HG03196 (cell line): Measurements from ENCODE around the gene CAMK2G.
"Not testable (repeated sequence)": the region's sequence is repeated elsewhere in the genome, so short reads cannot be mapped to it uniquely, and the experiment has no call there.

ENCODE experiments used
- ATAC-seq: cut with Tn5 transposase; IDR thresholded peaks from one replicate; pipeline ENCODE4 v1.9.1; 2021; ENCODE audit not compliant: unreplicated experiment

Gene CAMK2G

GRCh38 chr10:73905256-73906020, 31.1 kb upstream of the CAMK2G start:
- ATAC-seq: no peak

- no peak for ATAC-seq
These were observed 28.0 kb upstream of the CAMK2G start for GRCh38 chr10:73902351-73902750.

GRCh38 chr10:73901261-73901660, 26.9 kb upstream of the CAMK2G start:
- no peak for ATAC-seq

- ATAC-seq: no peak
These were observed 25.7 kb upstream of the CAMK2G start for GRCh38 chr10:73900064-73900463.

- ATAC-seq: no peak
These were observed 25.1 kb upstream of the CAMK2G start for GRCh38 chr10:73899423-73899822.

GRCh38 chr10:73898730-73899410, 24.5 kb upstream of the CAMK2G start:
- no peak for ATAC-seq

- no peak for ATAC-seq
These were observed 23.3 kb upstream of the CAMK2G start for GRCh38 chr10:73897693-73898092.

- ATAC-seq: not testable (repeated sequence)
These were observed 21.0 kb upstream of the CAMK2G start for GRCh38 chr10:73895381-73895780.

GRCh38 chr10:73894245-73894971, 20.1 kb upstream of the CAMK2G start:
- no peak for ATAC-seq

GRCh38 chr10:73893426-73893825, 19.1 kb upstream of the CAMK2G start:
- ATAC-seq: no peak

GRCh38 chr10:73892310-73893030, 18.1 kb upstream of the CAMK2G start:
- ATAC-seq: no peak

- no peak for ATAC-seq
These were observed 17.2 kb upstream of the CAMK2G start for GRCh38 chr10:73891540-73891939.

- not testable (repeated sequence) for ATAC-seq
These were observed 16.5 kb upstream of the CAMK2G start for GRCh38 chr10:73890830-73891229.

- no peak for ATAC-seq
These were observed 15.9 kb upstream of the CAMK2G start for GRCh38 chr10:73890261-73890660.

- ATAC-seq: not testable (repeated sequence)
These were observed 15.1 kb upstream of the CAMK2G start for GRCh38 chr10:73889416-73889815.

GRCh38 chr10:73889014-73889413, 14.7 kb upstream of the CAMK2G start:
- no peak for ATAC-seq

- no peak for ATAC-seq
These were observed 14.2 kb upstream of the CAMK2G start for GRCh38 chr10:73888514-73888913.

GRCh38 chr10:73887294-73888039, 13.1 kb upstream of the CAMK2G start:
- ATAC-seq: no peak

GRCh38 chr10:73886661-73887293, 12.4 kb upstream of the CAMK2G start:
- ATAC-seq: no peak

- ATAC-seq: no peak
These were observed 11.8 kb upstream of the CAMK2G start for GRCh38 chr10:73886085-73886529.
